Vagina (tissue), 2 donors: ENCODE measurements around the gene FNDC7.

Experiments used
- CTCF ChIP-seq, 3 experiments: fragments of 450-650 bp in 2 of 3; fragments of 200-600 bp in 1 of 3; sonication (generic) in 1 of 3; IDR thresholded peaks; one replicate each; pipeline ENCODE4 v1.5.1; 2017 to 2019; ENCODE audit warnings: antibody characterized with exemption in 3 of 3, mild to moderate bottlenecking in 2 of 3, moderate library complexity in 2 of 3
- POLR2A ChIP-seq, 2 donors: fragments of 450-650 bp; IDR thresholded peaks; one replicate each; pipeline ENCODE4 v1.6.1; 2017; ENCODE audit warnings: antibody characterized with exemption in 2 of 2, mild to moderate bottlenecking in 2 of 2, moderate library complexity in 2 of 2
- POLR2AphosphoS5 ChIP-seq, 2 donors: sonication (generic); formaldehyde crosslinking; IDR thresholded peaks; one replicate each; pipeline ENCODE4 v1.9.0; 2017; ENCODE audit warnings: antibody characterized with exemption in 2 of 2, mild to moderate bottlenecking in 2 of 2, low read depth in 1 of 2; ENCODE audit not compliant: insufficient read depth in 1 of 2

DNA sequence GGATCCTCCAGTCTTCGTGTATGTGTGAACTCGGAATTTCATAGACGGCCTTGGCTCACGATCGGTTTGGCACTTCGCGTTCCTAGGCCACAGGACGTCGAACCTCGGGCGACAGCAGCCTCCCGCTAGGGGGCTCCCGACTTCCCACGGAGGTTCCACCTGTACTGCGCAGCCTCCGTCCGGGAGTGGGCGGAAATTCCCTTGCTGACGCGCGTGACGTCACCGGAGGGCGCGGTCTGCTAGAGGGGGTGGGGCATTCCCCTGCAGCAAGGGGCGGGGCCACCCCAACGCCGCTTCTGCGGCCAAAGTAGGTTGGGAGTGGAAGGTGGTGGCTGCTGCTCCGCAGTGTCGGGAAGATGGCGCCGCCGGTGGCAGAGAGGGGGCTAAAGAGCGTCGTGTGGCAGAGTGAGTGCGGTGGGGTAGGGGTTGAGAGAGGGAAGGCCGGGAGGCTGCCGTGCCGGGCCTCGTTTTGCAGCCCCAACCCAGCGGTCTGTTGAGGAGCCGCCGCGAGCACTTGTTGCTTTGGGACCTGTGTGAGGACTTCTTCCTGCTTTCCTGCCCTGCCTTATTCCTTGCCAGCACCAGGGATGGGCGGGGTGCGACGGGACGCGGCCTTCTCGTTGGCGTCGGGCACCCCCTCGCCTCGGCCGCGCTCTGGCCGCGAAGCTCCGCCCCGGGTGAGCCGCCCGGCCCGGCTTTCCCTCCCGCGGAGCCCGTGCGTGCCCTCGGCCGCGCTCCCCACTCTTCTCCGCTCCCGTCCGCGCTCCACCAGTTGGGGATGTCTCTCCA, 33.9 kb downstream of the FNDC7 start, which contains the start of gene STXBP3:
- TF ChIP-seq CTCF (IDR thresholded peaks at IDR 0.05): peak; percentile 85 to 98 (median 90)
- peak; percentile 92 to 98 for TF ChIP-seq POLR2A (IDR thresholded peaks at IDR 0.05)
- peak; percentile 96 to 100 for TF ChIP-seq POLR2AphosphoS5 (IDR thresholded peaks at IDR 0.05; ENCODE audit: insufficient read depth in 1 of 2, low read depth in 1 of 2)
